Caco-2 (cell line): Measurements from ENCODE around the gene PLEKHA6. TPM values are rescaled to one million over a fixed set of nuclear protein-coding genes. Genes with fewer than 3 reads are reported as not detected.

Source experiments
- BruUV-seq: library from RNA; stranded (reverse); fragments of 400-500 nt; replicated peaks from 2 replicates; lab custom pipeline; 2021; lab: Mats Ljungman, UMichigan
- CTCF ChIA-PET: fragments of 300-600 bp; sonication (Branson Sonifier 250); formaldehyde crosslinking; loops from one replicate; lab custom pipeline; 2022; ENCODE audit warnings: antibody characterized with exemption; lab: Charles Lee
- POLR2A ChIA-PET: fragments of 300-600 bp; sonication (Branson Sonifier 250); formaldehyde crosslinking; loops from one replicate; lab custom pipeline; 2022; ENCODE audit warnings: antibody characterized with exemption; lab: Charles Lee
- DNase-seq, 2 experiments: peaks; one replicate each; pipeline versions ENCODE4 v3.0.0 to v3.0.0-alpha.2; 2020 to 2022
- H3K27me3 ChIP-seq: replicated peaks from 2 replicates; pipeline ENCODE4 v1.6.0; 2011; ENCODE audit warnings: low read length; ENCODE audit not compliant: control insufficient read depth, insufficient read depth
- H3K36me3 ChIP-seq: 2 replicates; pipeline ENCODE4 v1.5.1; 2011; ENCODE audit warnings: low read length; ENCODE audit not compliant: control insufficient read depth, insufficient read depth
- H3K4me1 ChIP-seq: fragments of 250-450 bp; sonication (Bioruptor Pico); 2 replicates; pipeline ENCODE4 v1.5.1; 2020; ENCODE audit warnings: mild to moderate bottlenecking
- H3K4me3 ChIP-seq: 2 replicates; pipeline ENCODE4 v1.5.1; 2011; ENCODE audit warnings: low read depth, mild to moderate bottlenecking, control low read depth, low read length
- H3K9me3 ChIP-seq: fragments of 250-450 bp; sonication (Bioruptor Pico); 2 replicates; pipeline ENCODE4 v1.5.1; 2020; ENCODE audit warnings: mild to moderate bottlenecking, moderate library complexity
- H3K27ac Mint-ChIP-seq: one replicate; pipeline ENCODE4 v1.8.0; 2022; ENCODE audit warnings: mixed read lengths; ENCODE audit not compliant: unreplicated experiment
- H3K27me3 Mint-ChIP-seq: one replicate; pipeline ENCODE4 v1.8.0; 2022; ENCODE audit warnings: mixed read lengths; ENCODE audit not compliant: insufficient read depth, unreplicated experiment
- H3K36me3 Mint-ChIP-seq: one replicate; pipeline ENCODE4 v1.8.0; 2022; ENCODE audit warnings: mild to moderate bottlenecking, mixed read lengths; ENCODE audit not compliant: insufficient read depth, unreplicated experiment
- H3K4me1 Mint-ChIP-seq: one replicate; pipeline ENCODE4 v1.8.0; 2022; ENCODE audit warnings: low read depth, mixed read lengths; ENCODE audit not compliant: unreplicated experiment
- H3K4me3 Mint-ChIP-seq: one replicate; pipeline ENCODE4 v1.8.0; 2022; ENCODE audit warnings: mild to moderate bottlenecking, moderate library complexity, mixed read lengths; ENCODE audit not compliant: unreplicated experiment
- H3K9me3 Mint-ChIP-seq: one replicate; pipeline ENCODE4 v1.8.0; 2022; ENCODE audit warnings: mixed read lengths; ENCODE audit not compliant: unreplicated experiment
- intact Hi-C: fragments of 100-400 bp; cut with micrococcal nuclease; formaldehyde crosslinking; loops from one replicate; pipeline ENCODE4 v1.10.0; 2022; ENCODE audit not compliant: unreplicated experiment
- total RNA-seq: library from RNA; stranded (reverse); gene quantifications from 2 replicates; pipeline ENCODE4 v1.2.3, GENCODE V29; 2022
- TF ChIP-seq, protein P1 (sequence below), 2 experiments: fragments of 200-600 bp in 1 of 2; IDR thresholded peaks; 1 replicate in 1 of 2; 2 replicates in 1 of 2; pipeline versions ENCODE4 v1.5.1 to v1.8.0; 2011 to 2022; ENCODE audit warnings: antibody characterized with exemption in 1 of 2, control low read depth in 1 of 2, inconsistent platforms in 1 of 2, low read depth in 1 of 2, low read length in 1 of 2, mild to moderate bottlenecking in 1 of 2, moderate library complexity in 1 of 2; ENCODE audit not compliant: insufficient read depth in 1 of 2, severe bottlenecking in 1 of 2, unreplicated experiment in 1 of 2

Gene PLEKHA6
- total RNA-seq, 1 experiment from 2014 or later = 18.8 TPM

DNA sequence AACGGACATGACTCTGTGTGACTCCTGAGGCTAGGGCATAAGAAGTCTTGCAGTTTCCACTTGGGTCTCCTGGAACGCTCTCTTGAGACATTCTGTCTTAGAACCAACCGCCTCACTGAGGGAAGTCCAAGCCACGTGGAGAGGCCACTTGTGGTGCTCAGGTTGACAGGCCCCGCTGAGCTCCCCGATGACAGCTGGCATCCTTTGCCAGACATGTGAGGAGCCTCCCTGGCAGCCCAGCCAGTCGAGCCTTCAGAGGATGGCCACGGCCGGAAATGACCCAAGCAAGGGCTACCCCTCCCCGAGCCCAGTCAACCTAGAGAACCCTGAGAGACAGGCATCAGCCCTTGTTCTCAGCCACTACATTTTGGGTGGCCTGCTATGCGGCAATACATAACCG, 20.7 kb downstream of the PLEKHA6 start:
- peaks cover 13% of the 10 kb centered on the region for H3K4me1 Mint-ChIP-seq
- Histone ChIP-seq H3K27me3 (no peaks in the 10 kb centered on the region), H3K36me3 (no peaks in the 10 kb centered on the region), H3K9me3 (no peaks in the 10 kb centered on the region), H3K4me3 (no peak overlapping the region), H3K4me1 (peaks cover 3% of the 10 kb centered on the region; the same call in 1 of the 2 replicates)
- no peaks in the 10 kb centered on the region for H3K9me3 Mint-ChIP-seq
- no peaks in the 10 kb centered on the region for H3K27me3 Mint-ChIP-seq
- no peak overlapping the region for H3K4me3 Mint-ChIP-seq
- TF ChIP-seq, protein P1, sequence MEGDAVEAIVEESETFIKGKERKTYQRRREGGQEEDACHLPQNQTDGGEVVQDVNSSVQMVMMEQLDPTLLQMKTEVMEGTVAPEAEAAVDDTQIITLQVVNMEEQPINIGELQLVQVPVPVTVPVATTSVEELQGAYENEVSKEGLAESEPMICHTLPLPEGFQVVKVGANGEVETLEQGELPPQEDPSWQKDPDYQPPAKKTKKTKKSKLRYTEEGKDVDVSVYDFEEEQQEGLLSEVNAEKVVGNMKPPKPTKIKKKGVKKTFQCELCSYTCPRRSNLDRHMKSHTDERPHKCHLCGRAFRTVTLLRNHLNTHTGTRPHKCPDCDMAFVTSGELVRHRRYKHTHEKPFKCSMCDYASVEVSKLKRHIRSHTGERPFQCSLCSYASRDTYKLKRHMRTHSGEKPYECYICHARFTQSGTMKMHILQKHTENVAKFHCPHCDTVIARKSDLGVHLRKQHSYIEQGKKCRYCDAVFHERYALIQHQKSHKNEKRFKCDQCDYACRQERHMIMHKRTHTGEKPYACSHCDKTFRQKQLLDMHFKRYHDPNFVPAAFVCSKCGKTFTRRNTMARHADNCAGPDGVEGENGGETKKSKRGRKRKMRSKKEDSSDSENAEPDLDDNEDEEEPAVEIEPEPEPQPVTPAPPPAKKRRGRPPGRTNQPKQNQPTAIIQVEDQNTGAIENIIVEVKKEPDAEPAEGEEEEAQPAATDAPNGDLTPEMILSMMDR (IDR thresholded peaks at IDR 0.05; ENCODE audit: insufficient read depth in 1 of 2, low read depth in 1 of 2, low read length in 1 of 2, severe bottlenecking in 1 of 2, unreplicated experiment in 1 of 2) = no peak
- CTCF ChIA-PET = no interaction called here
- no peak for DNase-seq
- intact Hi-C loops = no loop called here
- no peaks in the 10 kb centered on the region for H3K36me3 Mint-ChIP-seq
- POLR2A ChIA-PET = no interaction called here
- BruUV-seq = no TSS peak
- no peak overlapping the region for H3K27ac Mint-ChIP-seq

DNA sequence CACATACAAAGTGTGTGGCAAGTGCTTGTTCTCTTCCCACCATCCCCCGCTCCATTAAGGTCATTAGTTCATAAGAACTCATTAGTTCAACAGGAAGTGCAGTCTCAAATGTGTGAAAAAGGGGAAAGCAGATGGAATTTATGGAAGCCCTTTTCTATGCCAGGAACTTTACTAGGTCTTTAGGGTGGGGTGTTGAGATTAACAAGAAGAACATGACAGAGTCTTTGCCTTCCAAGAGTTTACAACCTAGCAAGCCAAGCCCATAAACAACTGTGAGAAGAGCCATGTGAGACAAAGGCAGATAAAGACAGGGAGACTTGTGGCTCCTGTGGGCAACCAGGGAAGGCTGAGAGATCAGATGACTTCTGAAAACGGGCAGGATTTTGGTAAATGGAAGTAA, 21.4 kb downstream of the PLEKHA6 start:
- DNase-seq = no peak
- peaks cover 3% of the 10 kb centered on the region; the same call in 1 of the 2 replicates for H3K4me1 ChIP-seq
- H3K27ac Mint-ChIP-seq = no peak overlapping the region
- no peaks in the 10 kb centered on the region for H3K9me3 ChIP-seq
- CTCF ChIA-PET = no interaction called here
- H3K27me3 Mint-ChIP-seq = no peaks in the 10 kb centered on the region
- no peaks in the 10 kb centered on the region for H3K27me3 ChIP-seq
- TF ChIP-seq, protein P1 (IDR thresholded peaks at IDR 0.05; ENCODE audit: insufficient read depth in 1 of 2, low read depth in 1 of 2, low read length in 1 of 2, severe bottlenecking in 1 of 2, unreplicated experiment in 1 of 2) = no peak
- no peak overlapping the region for H3K4me3 ChIP-seq
- H3K9me3 Mint-ChIP-seq = no peaks in the 10 kb centered on the region
- H3K36me3 ChIP-seq = no peaks in the 10 kb centered on the region
- POLR2A ChIA-PET = no interaction called here
- no peaks in the 10 kb centered on the region for H3K36me3 Mint-ChIP-seq
- intact Hi-C loops = no loop called here
- BruUV-seq = no TSS peak
- no peak overlapping the region for H3K4me3 Mint-ChIP-seq
- H3K4me1 Mint-ChIP-seq = peaks cover 13% of the 10 kb centered on the region

DNA sequence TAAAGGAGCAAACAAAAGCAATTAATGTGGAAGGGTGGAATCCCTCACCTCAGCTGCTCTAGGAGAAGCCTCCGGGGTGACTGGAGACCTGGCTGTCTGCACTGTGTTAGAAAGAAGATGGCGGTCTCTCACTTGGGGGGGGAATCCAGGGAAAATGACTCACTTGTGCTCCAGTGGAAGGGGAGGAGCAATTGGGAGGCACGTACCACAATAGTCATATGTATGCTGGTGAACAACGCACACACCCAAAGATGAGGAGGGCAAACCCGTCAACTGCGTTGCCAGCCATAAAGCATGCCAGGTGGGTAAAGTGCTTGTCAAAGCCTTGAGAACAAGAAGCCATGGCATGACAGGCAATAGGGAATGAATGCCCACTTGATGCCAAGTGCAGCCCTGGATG, 22.1 kb downstream of the PLEKHA6 start:
- H3K36me3 Mint-ChIP-seq = no peaks in the 10 kb centered on the region
- no peaks in the 10 kb centered on the region for H3K36me3 ChIP-seq
- H3K27ac Mint-ChIP-seq = no peak overlapping the region
- DNase-seq = no peak
- H3K4me3 Mint-ChIP-seq = no peak overlapping the region
- peaks cover 13% of the 10 kb centered on the region for H3K4me1 Mint-ChIP-seq
- no TSS peak for BruUV-seq
- intact Hi-C loops = no loop called here
- no peak overlapping the region for H3K4me3 ChIP-seq
- H3K9me3 Mint-ChIP-seq = no peaks in the 10 kb centered on the region
- no peaks in the 10 kb centered on the region for H3K27me3 ChIP-seq
- TF ChIP-seq, protein P1 (IDR thresholded peaks at IDR 0.05; ENCODE audit: insufficient read depth in 1 of 2, low read depth in 1 of 2, low read length in 1 of 2, severe bottlenecking in 1 of 2, unreplicated experiment in 1 of 2) = no peak
- H3K27me3 Mint-ChIP-seq = no peaks in the 10 kb centered on the region
- H3K9me3 ChIP-seq = no peaks in the 10 kb centered on the region
- H3K4me1 ChIP-seq = peaks cover 3% of the 10 kb centered on the region; the same call in 1 of the 2 replicates
- CTCF ChIA-PET = interaction anchor here (0.7 kb wide), 1 partner anchor 982 kb away, joined by 3 read pairs; no protein-coding TSS in a partner anchor
- POLR2A ChIA-PET = no interaction called here
